GM19099 (cell line): Measurements from ENCODE around the gene A2ML1.

Source experiments
- POLR2A ChIP-seq: IDR thresholded peaks from 3 replicates; pipeline ENCODE4 v1.6.1; 2011; ENCODE audit warnings: low read depth; ENCODE audit not compliant: insufficient read length; ENCODE audit errors: extremely low read depth

Gene A2ML1

DNA sequence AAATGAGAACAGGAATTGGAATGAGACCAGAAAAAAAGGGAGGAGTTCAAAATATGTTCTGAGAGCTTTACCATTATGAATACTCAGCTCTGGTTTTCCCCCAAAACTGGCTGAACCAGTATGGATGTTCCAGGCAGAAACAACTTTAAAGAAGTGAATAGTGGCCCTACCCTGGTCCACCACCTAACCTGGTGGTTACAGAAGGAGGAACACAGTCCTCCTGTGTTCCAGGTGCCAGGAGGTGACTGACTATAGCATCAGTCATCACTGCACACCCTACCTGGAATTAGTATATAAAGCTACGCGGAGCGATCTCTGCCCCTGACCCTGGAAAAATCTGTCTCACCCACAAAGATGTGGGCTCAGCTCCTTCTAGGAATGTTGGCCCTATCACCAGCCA is at the start of gene A2ML1:
Gene A2ML1 (plus strand): TSS at position 324 of the 400 bp plus-strand sequence. CDS start 31 bp downstream, at position 355.
- TF ChIP-seq POLR2A = no peak

GRCh38 chr12:8773461-8773860 is 49.0 kb upstream of the A2ML1 start:
- TF ChIP-seq POLR2A = no peak

DNA sequence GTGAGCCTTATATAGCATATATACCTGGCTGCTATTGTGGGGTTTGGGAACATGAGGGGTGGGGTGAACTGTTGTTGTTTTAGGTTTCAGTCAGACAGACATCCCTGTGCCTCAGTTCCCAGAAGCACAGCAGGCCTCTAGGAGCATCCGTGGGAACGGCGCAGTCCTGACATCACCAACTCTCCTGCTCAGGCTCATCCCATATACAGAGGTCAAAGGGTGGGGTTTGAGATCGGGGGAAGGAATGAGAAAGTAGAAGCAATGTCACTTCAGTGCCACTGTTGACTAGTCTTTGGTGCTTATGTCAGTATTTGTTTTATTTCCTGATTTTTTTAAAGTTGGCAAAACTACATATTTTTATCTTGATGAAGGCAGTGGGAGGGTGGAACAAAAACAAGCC is 43.1 kb upstream of the A2ML1 start:
- no peak for TF ChIP-seq POLR2A

DNA sequence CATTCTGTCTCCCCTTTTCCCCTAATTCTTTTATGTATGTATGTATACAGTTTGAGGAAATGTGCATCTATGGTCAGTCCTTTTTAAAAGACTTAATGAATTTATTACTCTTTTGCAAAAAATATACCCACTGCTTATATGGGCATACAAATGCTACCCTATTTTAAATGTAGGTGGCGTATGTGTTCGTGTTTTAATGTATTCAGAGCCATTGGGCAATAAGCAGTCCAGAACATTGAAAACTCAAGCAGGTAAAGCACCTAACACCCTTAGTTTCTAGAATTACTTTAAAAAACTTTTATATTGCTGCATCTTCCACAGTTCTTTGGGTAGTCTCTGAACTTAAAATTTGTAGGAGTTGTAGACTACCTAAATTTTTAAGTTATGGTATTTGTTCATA is 42.6 kb upstream of the A2ML1 start:
- no peak for TF ChIP-seq POLR2A

- no peak for TF ChIP-seq POLR2A
These were observed 42.0 kb upstream of the A2ML1 start for GRCh38 chr12:8780389-8780788.

GRCh38 chr12:8781381-8782127 is 40.9 kb upstream of the A2ML1 start:
- no peak for TF ChIP-seq POLR2A

DNA sequence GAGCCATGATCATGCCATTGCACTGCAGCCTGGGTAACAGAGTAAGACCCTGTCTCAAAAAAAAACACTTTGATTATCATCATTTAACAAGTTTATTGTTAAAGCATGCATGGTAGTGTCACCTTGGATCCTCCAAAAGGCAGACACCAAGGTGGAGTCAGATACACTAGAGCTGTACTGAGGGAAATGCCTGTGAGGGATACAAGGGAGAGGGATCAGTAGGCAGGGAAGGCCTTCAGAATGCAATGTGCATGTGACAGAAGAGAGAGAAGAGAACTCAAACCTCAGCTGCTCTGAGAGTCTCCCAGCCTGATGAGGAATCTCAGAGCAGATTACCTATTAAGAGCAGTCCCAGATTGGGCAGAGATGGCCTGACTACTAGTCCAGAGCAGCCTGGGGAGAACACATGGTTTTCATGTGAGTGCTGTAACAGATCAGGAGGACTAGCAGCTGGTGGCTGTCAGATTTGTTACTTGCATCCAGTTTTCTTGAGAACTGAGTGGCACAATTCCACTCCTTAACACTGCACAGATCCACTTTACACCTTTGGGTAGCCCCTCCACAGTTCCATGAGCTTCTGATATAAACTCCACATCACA is 38.0 kb upstream of the A2ML1 start:
- TF ChIP-seq POLR2A = no peak

DNA sequence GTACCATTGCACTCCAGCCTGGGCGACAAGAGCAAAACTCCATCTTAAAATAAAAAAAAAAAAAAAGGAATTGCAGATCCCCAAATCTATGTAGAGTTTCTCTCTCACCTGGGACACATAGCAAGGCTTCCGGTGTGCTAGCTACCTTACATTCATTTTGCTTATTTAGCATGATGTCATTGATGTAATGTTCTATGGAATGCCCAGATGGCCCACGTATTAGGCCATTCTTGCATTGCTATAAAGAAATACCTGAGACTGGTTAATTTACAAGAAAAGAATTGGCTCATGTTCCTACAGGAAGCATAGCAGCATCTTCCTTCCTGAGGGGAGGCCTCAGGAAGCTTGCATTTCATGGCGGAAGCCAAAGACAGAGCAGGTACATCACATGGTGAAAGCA is 36.9 kb upstream of the A2ML1 start:
- TF ChIP-seq POLR2A = no peak

DNA sequence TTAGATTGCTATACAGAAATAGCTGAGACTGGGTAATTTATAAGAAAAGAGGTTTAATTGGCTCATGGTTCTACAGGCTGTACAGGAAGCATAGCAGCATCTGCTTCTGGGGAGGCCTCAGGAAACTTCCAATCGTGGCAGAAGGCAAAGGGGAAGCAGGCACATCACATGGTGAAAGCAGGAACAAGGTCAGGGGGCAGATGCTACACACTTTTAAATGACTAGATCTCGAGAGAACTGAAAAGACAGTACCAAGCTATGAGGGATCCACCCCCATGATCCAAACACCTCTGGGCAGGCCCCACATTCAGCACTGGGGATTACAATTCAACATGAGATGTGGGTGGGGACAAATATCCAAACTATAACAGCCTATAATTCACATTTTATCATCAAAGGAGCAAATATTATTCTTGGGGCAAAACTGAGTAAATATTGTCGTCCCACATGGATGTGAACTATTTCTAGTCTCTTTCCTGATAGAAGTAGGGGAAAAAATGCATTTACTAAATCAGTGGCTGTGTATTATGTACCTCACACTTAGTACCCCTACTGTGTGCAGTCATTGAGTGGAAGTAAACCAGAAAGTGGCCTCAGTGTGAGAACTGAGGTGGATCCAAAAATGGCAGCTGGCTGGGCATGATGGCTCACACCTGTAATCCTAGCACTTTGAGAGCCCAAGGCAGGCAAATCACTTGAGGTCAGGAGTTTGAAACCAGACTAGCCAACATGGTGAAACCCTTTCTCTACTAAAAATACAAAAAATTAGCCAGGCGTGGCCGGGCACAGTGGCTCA is 25.4 kb upstream of the A2ML1 start:
- no peak for TF ChIP-seq POLR2A

DNA sequence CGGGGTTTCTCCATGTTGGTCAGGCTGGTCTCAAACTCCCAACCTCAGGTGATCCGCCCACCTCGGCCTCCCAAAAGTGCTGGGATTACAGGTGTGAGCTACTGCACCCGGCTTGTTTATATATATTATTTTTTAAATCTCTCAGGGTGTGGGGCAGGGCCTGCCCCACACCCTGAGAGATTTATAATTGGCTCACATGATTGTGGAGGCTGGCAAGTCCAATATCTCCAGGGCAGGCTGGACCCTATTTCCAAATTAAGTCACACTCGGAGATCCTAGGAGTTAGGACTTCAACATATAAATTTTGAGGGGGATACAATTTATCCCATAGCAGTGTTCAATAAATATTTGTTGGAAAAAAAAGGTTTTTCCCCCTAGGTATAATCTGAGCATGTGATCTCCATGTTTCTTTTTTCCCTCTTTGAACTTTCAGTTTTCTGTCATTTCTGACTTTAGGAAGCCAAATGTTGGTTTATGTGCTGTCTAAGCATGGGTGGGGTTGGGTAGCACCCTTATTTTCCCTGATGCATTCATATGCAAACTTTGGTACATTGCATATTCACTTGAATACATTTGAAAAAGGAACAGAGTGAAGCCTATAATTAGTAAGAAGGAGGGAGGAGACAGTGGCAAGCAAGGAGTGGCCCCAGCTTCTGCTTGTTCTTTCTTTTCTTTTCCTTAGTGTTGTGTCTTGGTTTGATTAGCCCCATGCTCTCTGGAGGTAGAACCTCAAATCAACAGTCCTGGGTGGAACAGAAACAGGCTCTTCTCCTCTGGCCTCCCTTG is 8.7 kb upstream of the A2ML1 start:
- TF ChIP-seq POLR2A = no peak

DNA sequence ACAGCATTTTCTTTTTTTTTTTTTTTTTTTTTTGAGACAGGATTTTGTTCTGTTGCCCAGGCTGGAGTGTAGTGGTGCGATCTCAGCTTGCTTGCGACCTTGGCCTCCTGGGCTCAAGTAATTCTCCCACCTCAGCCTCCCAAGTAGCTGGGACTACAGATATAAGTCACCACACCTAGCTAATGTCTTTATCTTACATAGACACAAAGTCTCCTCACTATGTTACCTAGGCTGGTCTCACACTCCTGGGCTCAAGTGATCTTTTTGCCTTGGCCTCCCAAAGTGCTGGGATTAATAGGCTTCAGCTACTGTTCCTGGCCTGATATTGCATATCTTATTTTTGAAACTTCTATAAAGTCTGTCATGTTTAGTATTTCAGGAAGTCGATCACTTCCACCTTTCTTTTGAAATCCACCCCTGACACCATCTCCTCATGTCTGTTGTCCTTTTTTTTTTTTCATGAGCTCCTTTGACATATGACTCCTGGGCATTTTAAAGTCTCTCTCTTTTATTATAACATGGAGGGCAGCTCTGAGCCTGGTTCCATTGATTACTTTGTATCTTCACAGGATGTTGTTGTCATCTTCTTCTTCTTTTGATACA is 5.9 kb upstream of the A2ML1 start:
- no peak for TF ChIP-seq POLR2A

DNA sequence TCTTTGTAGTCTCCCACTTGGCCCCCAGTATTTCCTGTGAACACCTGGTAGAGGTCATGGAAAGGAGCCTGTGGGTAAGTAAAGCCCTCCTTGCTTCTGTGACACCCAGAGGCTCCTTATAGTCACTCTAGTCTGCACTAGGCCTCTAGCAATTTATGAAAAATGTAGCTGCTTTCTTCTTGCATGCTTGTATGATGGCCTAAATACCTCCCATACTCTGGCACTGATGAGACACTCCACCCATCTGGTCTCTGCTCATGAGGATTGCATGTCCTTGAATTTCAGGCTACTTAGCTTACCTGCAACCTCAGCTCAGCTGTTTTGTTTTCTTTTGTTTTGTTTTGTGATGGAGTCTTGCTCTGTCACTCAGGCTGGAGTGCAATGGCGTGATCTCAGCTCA is 4.6 kb upstream of the A2ML1 start:
- no peak for TF ChIP-seq POLR2A

GRCh38 chr12:8818526-8818925 is 3.9 kb upstream of the A2ML1 start:
- no peak for TF ChIP-seq POLR2A

DNA sequence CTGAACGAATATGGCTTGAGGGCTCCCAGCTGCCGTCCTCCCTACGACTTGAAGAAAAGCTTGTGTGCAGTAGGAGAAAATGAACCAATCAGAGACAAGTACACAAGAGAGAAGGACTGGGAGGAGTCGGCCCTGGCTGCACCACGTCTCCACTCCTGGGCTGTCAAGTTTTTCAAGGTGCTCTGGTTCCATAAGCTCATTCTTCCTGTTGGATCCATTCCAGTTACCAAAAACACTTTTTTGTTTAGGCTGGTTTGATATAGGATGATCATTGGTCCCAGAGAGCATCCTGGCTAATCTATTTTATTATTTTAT is 2.8 kb upstream of the A2ML1 start:
- no peak for TF ChIP-seq POLR2A

- no peak for TF ChIP-seq POLR2A
These were observed 830 bp upstream of the A2ML1 start for GRCh38 chr12:8821591-8821990.

DNA sequence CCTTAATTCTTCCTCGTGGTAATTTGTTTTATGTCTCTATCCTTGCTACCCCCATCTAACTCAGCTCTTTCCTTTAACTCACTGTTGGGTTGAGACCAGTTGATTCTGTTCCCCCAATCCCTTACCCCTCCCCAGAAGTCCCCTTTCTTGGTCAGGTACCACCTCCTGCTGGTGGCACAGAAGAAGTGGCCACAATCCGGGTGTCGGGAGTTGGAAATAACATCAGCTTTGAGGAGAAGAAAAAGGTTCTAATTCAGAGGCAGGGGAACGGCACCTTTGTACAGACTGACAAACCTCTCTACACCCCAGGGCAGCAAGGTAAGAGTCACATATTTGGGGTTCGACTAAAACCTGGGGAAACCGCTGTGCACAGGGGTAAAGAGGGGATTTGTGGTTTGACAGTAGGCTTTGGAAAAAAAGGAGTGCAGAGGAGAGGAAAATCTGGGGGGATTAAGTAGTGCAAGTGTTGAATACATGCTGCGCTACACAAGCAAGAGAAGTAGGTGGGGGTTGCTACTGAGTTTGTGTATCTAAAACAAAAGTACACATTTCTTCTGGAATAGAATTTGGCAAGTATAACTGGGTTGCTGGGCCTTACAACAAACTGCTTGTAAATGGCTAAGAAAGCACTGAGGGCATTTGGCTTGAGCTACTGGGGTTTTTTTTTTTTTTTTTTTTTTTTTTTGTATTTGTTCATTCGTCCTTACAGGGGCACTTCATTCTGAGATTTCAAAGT is 1.3 kb downstream of the A2ML1 start:
- TF ChIP-seq POLR2A = no peak
